A375 (cell line): ENCODE data around the gene ABCC1. TPM values are rescaled to one million over a fixed set of nuclear protein-coding genes. Genes with fewer than 3 reads are reported as not detected.

ENCODE experiments used
- total RNA-seq: library from RNA; depleted of rRNA; stranded (reverse); fragments of >200 nt; shearing (Covaris generic); gene quantifications from 2 replicates; pipeline ENCODE4 v1.2.3, GENCODE V29; 2014; rRNA removed

The ABCC1 gene
- 12.0 and 14.3 TPM in 2 replicates for total RNA-seq

GRCh38 chr16:15949210-15950160 is at the start of gene ABCC1:
Gene ABCC1, plus strand, starts transcription at chr16:15949616. Its CDS starts 136 bp downstream, at chr16:15949752.

Other genes with a start within 250 kb of the ABCC1 start
- not detected in 2 replicates for gene MYH11, start 92.6 kb upstream of the ABCC1 start, total RNA-seq
- 23.9 and 24.3 TPM in 2 replicates for gene CEP20, start 61.0 kb upstream of the ABCC1 start, total RNA-seq